Mucosa of descending colon (tissue), 3 donors: ENCODE results near the gene KPNA5. TPM values are rescaled to one million over a fixed set of nuclear protein-coding genes. Genes with fewer than 3 reads are reported as not detected.

ENCODE experiments used
- ATAC-seq: fragments of 200-7000 bp; cut with Tn5 transposase; one replicate; pipeline ENCODE4 v1.9.1; 2020; ENCODE audit warnings: mild to moderate bottlenecking, moderate library complexity
- DNase-seq, 3 donors: peaks; one replicate each; pipeline ENCODE4 v3.0.0-alpha.2; 2020
- H3K36me3 ChIP-seq: fragments of 200-600 bp; one replicate; pipeline ENCODE4 v1.8.0; 2021; ENCODE audit warnings: low read depth, mild to moderate bottlenecking
- H3K4me1 ChIP-seq: fragments of 200-600 bp; one replicate; pipeline ENCODE4 v1.8.0; 2021; ENCODE audit warnings: low read depth, mild to moderate bottlenecking
- H3K4me3 ChIP-seq: fragments of 200-600 bp; one replicate; pipeline ENCODE4 v1.8.0; 2021; ENCODE audit warnings: mild to moderate bottlenecking
- H3K9me3 ChIP-seq: fragments of 200-600 bp; one replicate; pipeline ENCODE4 v1.8.0; 2021; ENCODE audit warnings: mild to moderate bottlenecking
- intact Hi-C, 2 donors: fragments of 100-400 bp; cut with DNase I in 1 of 2; cut with micrococcal nuclease in 1 of 2; formaldehyde crosslinking; loops; one replicate each; pipeline versions ENCODE4 v1.11.0 to v1.11.1; 2022; cut with DNase I, micrococcal nuclease
- total RNA-seq, 3 donors: library from RNA; stranded (reverse); fragmentation: NEBNext Ultra II Directional in 2 of 3; extraction: Animal tissue kit (Norgen Biotek cat#: 25700) in 2 of 3; gene quantifications; one replicate each; pipeline versions ENCODE4 v1.2.1 to v1.2.4, GENCODE V29; 2021 to 2023
- TF ChIP-seq, protein P1 (sequence below): fragments of 200-600 bp; IDR thresholded peaks from one replicate; pipeline ENCODE4 v1.8.0; 2022; ENCODE audit warnings: antibody characterized with exemption, mild to moderate bottlenecking
- donor health status: DM: no; HTN: no; CAD: no; lungs with moderate emphysema.
- donor health status: DM: no; HTN: no; CAD: no.
- donor health status: DM: no; HTN: yes; CAD: no.

The KPNA5 gene
- total RNA-seq, 3 donors from 2014 or later: 5.5 to 19.5 (median 6.7) TPM

DNA sequence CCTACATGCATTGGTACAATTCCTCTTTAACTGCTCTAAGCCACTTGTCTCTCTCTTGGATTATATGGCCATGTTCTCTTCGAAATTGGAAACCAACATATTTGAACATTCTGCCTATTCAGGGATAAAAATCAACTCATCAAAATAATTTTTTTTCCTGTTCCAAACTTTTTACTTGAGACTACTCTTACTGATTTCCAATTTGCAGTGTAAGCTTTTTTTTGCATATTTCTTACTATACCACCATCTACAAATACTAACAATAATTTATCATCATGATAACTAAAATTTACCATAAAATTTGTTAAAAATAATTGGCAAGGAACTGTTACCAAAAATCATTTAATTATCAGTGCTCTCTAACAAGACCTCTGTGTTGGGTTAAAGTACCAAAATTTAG, 91.4 kb downstream of the KPNA5 start:
- Histone ChIP-seq H3K9me3 (no peaks in the 10 kb centered on the region), H3K36me3 (no peaks in the 10 kb centered on the region), H3K4me1 (no peaks in the 10 kb centered on the region), H3K4me3 (no peak overlapping the region)
- TF ChIP-seq, protein P1, sequence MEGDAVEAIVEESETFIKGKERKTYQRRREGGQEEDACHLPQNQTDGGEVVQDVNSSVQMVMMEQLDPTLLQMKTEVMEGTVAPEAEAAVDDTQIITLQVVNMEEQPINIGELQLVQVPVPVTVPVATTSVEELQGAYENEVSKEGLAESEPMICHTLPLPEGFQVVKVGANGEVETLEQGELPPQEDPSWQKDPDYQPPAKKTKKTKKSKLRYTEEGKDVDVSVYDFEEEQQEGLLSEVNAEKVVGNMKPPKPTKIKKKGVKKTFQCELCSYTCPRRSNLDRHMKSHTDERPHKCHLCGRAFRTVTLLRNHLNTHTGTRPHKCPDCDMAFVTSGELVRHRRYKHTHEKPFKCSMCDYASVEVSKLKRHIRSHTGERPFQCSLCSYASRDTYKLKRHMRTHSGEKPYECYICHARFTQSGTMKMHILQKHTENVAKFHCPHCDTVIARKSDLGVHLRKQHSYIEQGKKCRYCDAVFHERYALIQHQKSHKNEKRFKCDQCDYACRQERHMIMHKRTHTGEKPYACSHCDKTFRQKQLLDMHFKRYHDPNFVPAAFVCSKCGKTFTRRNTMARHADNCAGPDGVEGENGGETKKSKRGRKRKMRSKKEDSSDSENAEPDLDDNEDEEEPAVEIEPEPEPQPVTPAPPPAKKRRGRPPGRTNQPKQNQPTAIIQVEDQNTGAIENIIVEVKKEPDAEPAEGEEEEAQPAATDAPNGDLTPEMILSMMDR: no peak
- ATAC-seq (no peak), DNase-seq (no peak)
- intact Hi-C loops: no loop called here

DNA sequence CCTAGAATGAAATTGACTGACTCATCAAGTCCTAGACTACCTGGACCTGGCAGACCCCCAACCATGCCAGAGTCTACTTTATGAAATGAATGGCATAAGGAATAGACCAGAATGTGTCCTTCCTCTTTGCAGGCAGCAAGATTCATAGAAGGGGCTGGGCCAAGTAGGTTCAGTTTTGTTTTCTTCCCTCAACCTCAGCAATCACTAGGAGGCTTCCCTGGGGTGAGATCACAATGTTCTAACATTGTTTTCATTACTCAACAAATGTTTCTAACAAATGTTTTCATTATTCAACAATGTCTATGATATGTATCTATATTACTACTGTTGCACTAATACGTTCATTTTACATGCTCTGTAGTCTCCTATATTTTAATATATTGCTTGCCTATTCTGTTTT, 92.9 kb downstream of the KPNA5 start:
- no peaks in the 10 kb centered on the region for H3K9me3 ChIP-seq
- intact Hi-C loops: no loop called here

DNA sequence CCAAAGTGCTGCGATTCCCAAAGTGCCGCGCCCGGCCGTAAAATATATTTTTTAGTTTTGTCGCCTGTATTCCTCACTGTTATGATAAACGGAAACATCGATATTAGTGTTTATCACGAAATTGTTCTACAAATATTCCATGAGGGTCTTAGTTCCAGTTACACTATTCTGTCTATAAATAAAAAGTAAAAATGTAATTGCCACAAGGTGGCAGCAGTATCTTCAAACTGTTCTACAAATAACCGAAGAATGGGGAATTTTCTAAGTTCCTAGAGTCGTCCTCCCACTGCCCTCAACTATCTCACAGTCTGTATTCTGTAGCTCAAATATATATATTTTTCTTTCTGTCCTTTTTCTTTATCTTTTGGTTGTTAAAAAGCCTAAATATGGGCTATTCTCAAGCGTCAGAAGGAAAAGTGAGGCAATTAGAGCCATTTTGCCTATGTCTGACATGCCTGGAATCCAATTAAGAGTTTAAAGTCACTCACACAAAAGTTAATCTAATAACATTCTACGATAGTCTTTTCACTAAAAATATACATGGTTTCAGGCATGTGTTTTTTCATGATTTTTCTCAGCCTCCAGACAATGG, 98.7 kb downstream of the KPNA5 start:
- TF ChIP-seq, protein P1: peak; percentile 11
- Histone ChIP-seq H3K4me3 (no peak overlapping the region), H3K4me1 (no peaks in the 10 kb centered on the region), H3K36me3 (no peaks in the 10 kb centered on the region), H3K9me3 (no peaks in the 10 kb centered on the region)
- DNase-seq (peak in 1 of 3 donors; percentile 27), ATAC-seq (no peak)
- intact Hi-C loops: no loop called here

More for the DNA sequence above, 92.9 kb downstream of the KPNA5 start:
- no peak for DNase-seq
- no peaks in the 10 kb centered on the region for H3K4me1 ChIP-seq
- no peak overlapping the region for H3K4me3 ChIP-seq
- H3K36me3 ChIP-seq: no peaks in the 10 kb centered on the region
- TF ChIP-seq, protein P1: no peak
- no peak for ATAC-seq

DNA sequence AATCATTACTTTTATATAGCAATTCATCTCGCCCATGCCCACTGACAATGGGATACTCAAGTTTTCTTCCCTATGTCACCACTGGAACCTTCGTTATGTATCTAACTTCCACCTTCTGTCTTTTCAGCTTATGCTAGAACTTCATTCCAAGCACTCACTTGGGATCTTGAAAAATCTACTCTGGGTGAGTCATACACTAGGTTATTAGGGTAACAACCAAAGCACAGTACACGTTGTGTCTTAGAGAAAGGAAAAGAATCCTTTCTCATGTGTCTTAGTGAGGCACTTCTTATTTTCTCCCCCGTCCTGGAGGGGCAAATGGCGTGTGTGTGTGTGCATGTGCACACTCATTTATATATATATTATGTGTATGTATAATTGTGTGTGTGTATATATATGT, 102.8 kb downstream of the KPNA5 start:
- Histone ChIP-seq H3K4me3 (no peak overlapping the region), H3K9me3 (no peaks in the 10 kb centered on the region), H3K4me1 (no peaks in the 10 kb centered on the region), H3K36me3 (no peaks in the 10 kb centered on the region)
- intact Hi-C loops: no loop called here
- ATAC-seq: no peak
- DNase-seq: no peak
- TF ChIP-seq, protein P1: no peak

Other genes with a start within 250 kb of the KPNA5 start
- 1 to 10 TPM in 2 of 3 donors, not detected in 1; 4.2 to 5.6 TPM for gene CALHM6, start 219.8 kb upstream of the KPNA5 start, total RNA-seq
- gene CALHM5, start 169.6 kb upstream of the KPNA5 start, total RNA-seq: under 1 TPM; 0.20 to 0.85 (median 0.72) TPM
- not detected for gene TRAPPC3L, start 135.5 kb upstream of the KPNA5 start, total RNA-seq
- not detected for gene CALHM4, start 127.5 kb upstream of the KPNA5 start, total RNA-seq
- gene RWDD1, start 109.7 kb upstream of the KPNA5 start, total RNA-seq: 10 to 100 TPM; 21.0 to 58.0 (median 34.2) TPM
- gene RSPH4A, start 64.7 kb upstream of the KPNA5 start, total RNA-seq: under 1 TPM; 0.14 to 0.35 (median 0.19) TPM
- gene ZUP1, start 12.4 kb upstream of the KPNA5 start, total RNA-seq: 10 to 100 TPM in 2 of 3 donors, 1 to 10 TPM in 1; 8.7 to 12.0 (median 10.7) TPM
- under 1 TPM in 2 of 3 donors, not detected in 1; 0.76 to 0.96 TPM for gene FAM162B, start 84.5 kb downstream of the KPNA5 start, total RNA-seq
- under 1 TPM in 2 of 3 donors, not detected in 1; 0.13 to 0.17 TPM for gene GPRC6A, start 147.9 kb downstream of the KPNA5 start, total RNA-seq
- gene RFX6, start 196.0 kb downstream of the KPNA5 start, total RNA-seq: 1 to 10 TPM in 1 of 3 donors, under 1 TPM in 2; 0.25 to 1.6 (median 0.67) TPM